Mesothelial cell of epicardium (in vitro differentiated cells): ENCODE data around the gene SLC37A1. TPM values are rescaled to one million over a fixed set of nuclear protein-coding genes. Genes with fewer than 3 reads are reported as not detected.

Experiments
- DNase-seq, 2 experiments: peaks; one replicate each; pipeline ENCODE4 v3.0.0; 2021; ENCODE audit warnings: low spot score in 2 of 2; ENCODE audit not compliant: unreplicated experiment in 2 of 2
- H3K27ac Mint-ChIP-seq: 2 replicates; pipeline ENCODE4 v1.8.0; 2021; ENCODE audit warnings: mixed read lengths
- H3K27me3 Mint-ChIP-seq: 2 replicates; pipeline ENCODE4 v1.8.0; 2021; ENCODE audit warnings: low read depth, mixed read lengths
- H3K36me3 Mint-ChIP-seq: 2 replicates; pipeline ENCODE4 v1.8.0; 2021; ENCODE audit warnings: mixed read lengths
- H3K4me1 Mint-ChIP-seq: 2 replicates; pipeline ENCODE4 v1.8.0; 2021; ENCODE audit warnings: mixed read lengths
- H3K4me3 Mint-ChIP-seq: 2 replicates; pipeline ENCODE4 v1.8.0; 2021; ENCODE audit warnings: mild to moderate bottlenecking, moderate library complexity, mixed read lengths
- H3K9me3 Mint-ChIP-seq: 2 replicates; pipeline ENCODE4 v1.8.0; 2021; ENCODE audit warnings: mixed read lengths
- CTCF ChIP-seq: fragments of 200-600 bp; sonication (generic); IDR thresholded peaks from one replicate; pipeline ENCODE4 v1.5.0; 2021; ENCODE audit warnings: antibody characterized with exemption; ENCODE audit not compliant: unreplicated experiment
- total RNA-seq: library from RNA; stranded (reverse); gene quantifications from 3 replicates; pipeline ENCODE4 v1.2.1, GENCODE V29; 2021

SLC37A1 gene
- total RNA-seq, 1 donor from 2014 or later, result 13.0 TPM

- Mint-ChIP-seq H3K27me3 (peaks cover 45% of the 10 kb centered on the region), H3K4me3 (no peak overlapping the region)
- TF ChIP-seq CTCF, result no peak
Measured at GRCh38 chr21:42621819-42622177, 108.1 kb downstream of the SLC37A1 start.

GRCh38 chr21:42622284-42622683, 108.6 kb downstream of the SLC37A1 start:
- no peak for TF ChIP-seq CTCF
- H3K27ac Mint-ChIP-seq, result no peak overlapping the region
- no peak overlapping the region for H3K4me3 Mint-ChIP-seq
- no peaks in the 10 kb centered on the region for H3K36me3 Mint-ChIP-seq
- DNase-seq, result no peak
- H3K27me3 Mint-ChIP-seq, result peaks cover 50% of the 10 kb centered on the region
- peaks cover 5% of the 10 kb centered on the region for H3K4me1 Mint-ChIP-seq
- peaks cover 3% of the 10 kb centered on the region for H3K9me3 Mint-ChIP-seq

More at GRCh38 chr21:42621819-42622177, 108.1 kb downstream of the SLC37A1 start:
- Mint-ChIP-seq H3K4me1 (peaks cover 5% of the 10 kb centered on the region), H3K36me3 (no peaks in the 10 kb centered on the region), H3K27ac (no peak overlapping the region), H3K9me3 (peaks cover 3% of the 10 kb centered on the region)
- DNase-seq, result no peak

- no peak overlapping the region for H3K4me3 Mint-ChIP-seq
- H3K4me1 Mint-ChIP-seq, result no peaks in the 10 kb centered on the region
- H3K27me3 Mint-ChIP-seq, result peaks cover 41% of the 10 kb centered on the region
- DNase-seq, result no peak
- no peak for TF ChIP-seq CTCF
- no peaks in the 10 kb centered on the region for H3K36me3 Mint-ChIP-seq
- H3K27ac Mint-ChIP-seq, result no peak overlapping the region
- H3K9me3 Mint-ChIP-seq, result peaks cover 3% of the 10 kb centered on the region
Measured at GRCh38 chr21:42623694-42624093, 110.0 kb downstream of the SLC37A1 start.

- Mint-ChIP-seq H3K27ac (no peak overlapping the region), H3K9me3 (peaks cover 3% of the 10 kb centered on the region), H3K4me3 (no peak overlapping the region), H3K27me3 (peaks cover 38% of the 10 kb centered on the region), H3K36me3 (no peaks in the 10 kb centered on the region), H3K4me1 (no peaks in the 10 kb centered on the region)
- no peak for TF ChIP-seq CTCF
- no peak for DNase-seq
Measured at GRCh38 chr21:42624095-42624790, 110.6 kb downstream of the SLC37A1 start.

GRCh38 chr21:42624936-42625335, 111.3 kb downstream of the SLC37A1 start:
- no peak overlapping the region for H3K27ac Mint-ChIP-seq
- no peak for TF ChIP-seq CTCF
- no peaks in the 10 kb centered on the region for H3K4me1 Mint-ChIP-seq
- DNase-seq, result no peak
- peaks cover 3% of the 10 kb centered on the region for H3K9me3 Mint-ChIP-seq
- H3K4me3 Mint-ChIP-seq, result no peak overlapping the region
- peaks cover 35% of the 10 kb centered on the region for H3K27me3 Mint-ChIP-seq
- H3K36me3 Mint-ChIP-seq, result no peaks in the 10 kb centered on the region

- Mint-ChIP-seq H3K9me3 (no peaks in the 10 kb centered on the region), H3K36me3 (no peaks in the 10 kb centered on the region), H3K4me1 (no peaks in the 10 kb centered on the region), H3K27ac (no peak overlapping the region), H3K4me3 (no peak overlapping the region), H3K27me3 (peaks cover 35% of the 10 kb centered on the region)
- DNase-seq, result no peak
- TF ChIP-seq CTCF, result no peak
Measured at GRCh38 chr21:42626171-42626570, 112.5 kb downstream of the SLC37A1 start.
